H1 (cell line): Measurements from ENCODE around the gene PTPN5. TPM values are rescaled to one million over a fixed set of nuclear protein-coding genes. Genes with fewer than 3 reads are reported as not detected.

Experiments used
- BCL11A ChIP-seq, 2 experiments: IDR thresholded peaks; one replicate each; pipeline ENCODE4 v1.6.1; 2011; ENCODE audit warnings: low read depth in 2 of 2, low read length in 2 of 2, mild to moderate bottlenecking in 2 of 2
- CHD2 ChIP-seq: IDR thresholded peaks from 2 replicates; pipeline ENCODE4 v1.6.1; 2012; ENCODE audit warnings: low read length, improper control_type of control experiment
- POLR2A ChIP-seq, 2 experiments: IDR thresholded peaks; 1 replicate in 1 of 2; 2 replicates in 1 of 2; pipeline ENCODE4 v1.6.1; 2011; ENCODE audit warnings: low read depth in 2 of 2, low read length in 2 of 2, mild to moderate bottlenecking in 2 of 2; ENCODE audit errors: control extremely low read depth in 1 of 2
- SAP30 ChIP-seq: fragments of 300-600 bp; sonication (generic); IDR thresholded peaks from 2 replicates; pipeline ENCODE4 v1.7.1; 2012; ENCODE audit warnings: low read length, moderate library complexity, mild to moderate bottlenecking, inconsistent platforms; ENCODE audit not compliant: insufficient read depth, insufficient replicate concordance
- SIN3A ChIP-seq, 2 experiments: IDR thresholded peaks in 1 of 2; conservative IDR thresholded peaks in 1 of 2; 2 replicates each; pipeline ENCODE4 v1.6.1; 2011 to 2012; ENCODE audit warnings: low read length in 2 of 2, improper control_type of control experiment in 1 of 2, low read depth in 1 of 2, mild to moderate bottlenecking in 1 of 2
- TEAD4 ChIP-seq: IDR thresholded peaks from 2 replicates; pipeline ENCODE4 v1.6.1; 2012; ENCODE audit warnings: low read depth, low read length, inconsistent platforms, mixed read lengths
- polyA plus RNA-seq, 7 experiments: library from polyadenylated mRNA; depleted of rRNA in 3 of 7; stranded (reverse) in 5 of 7; unstranded in 2 of 7; fragments of >200 nt in 5 of 7; fragments of 200-250 nt in 2 of 7; gene quantifications; 1 replicate in 5 of 7; 2 replicates in 1 of 7; 4 replicates in 1 of 7; pipeline versions ENCODE4 v1.2.1 to v1.2.3, GENCODE V29; 2011 to 2013; ENCODE audit warnings: missing spikeins in 2 of 7, mixed read lengths in 2 of 7
- total RNA-seq: library from RNA; stranded (reverse); fragmentation: NEBNext Ultra II Directional; extraction: Animal tissue kit (Norgen Biotek cat#: 25700); gene quantifications from 2 replicates; pipeline ENCODE4 v1.2.1, GENCODE V29; 2021
- TF ChIP-seq, protein P1 (sequence below): IDR thresholded peaks from 2 replicates; pipeline ENCODE4 v1.6.1; 2012; ENCODE audit warnings: low read length, inconsistent platforms
- TF ChIP-seq, protein P2 (sequence below): fragments of 300-600 bp; sonication (generic); IDR thresholded peaks from 2 replicates; pipeline ENCODE4 v1.7.1; 2012; ENCODE audit warnings: low read length, moderate library complexity, mild to moderate bottlenecking, inconsistent platforms; ENCODE audit not compliant: insufficient replicate concordance

Gene PTPN5
- total and polyA plus RNA-seq, 2 of the 8 experiments (the other 6 are each of a cell fraction or from before 2014, with no cell fraction given): 8.4 to 12.9 TPM

DNA sequence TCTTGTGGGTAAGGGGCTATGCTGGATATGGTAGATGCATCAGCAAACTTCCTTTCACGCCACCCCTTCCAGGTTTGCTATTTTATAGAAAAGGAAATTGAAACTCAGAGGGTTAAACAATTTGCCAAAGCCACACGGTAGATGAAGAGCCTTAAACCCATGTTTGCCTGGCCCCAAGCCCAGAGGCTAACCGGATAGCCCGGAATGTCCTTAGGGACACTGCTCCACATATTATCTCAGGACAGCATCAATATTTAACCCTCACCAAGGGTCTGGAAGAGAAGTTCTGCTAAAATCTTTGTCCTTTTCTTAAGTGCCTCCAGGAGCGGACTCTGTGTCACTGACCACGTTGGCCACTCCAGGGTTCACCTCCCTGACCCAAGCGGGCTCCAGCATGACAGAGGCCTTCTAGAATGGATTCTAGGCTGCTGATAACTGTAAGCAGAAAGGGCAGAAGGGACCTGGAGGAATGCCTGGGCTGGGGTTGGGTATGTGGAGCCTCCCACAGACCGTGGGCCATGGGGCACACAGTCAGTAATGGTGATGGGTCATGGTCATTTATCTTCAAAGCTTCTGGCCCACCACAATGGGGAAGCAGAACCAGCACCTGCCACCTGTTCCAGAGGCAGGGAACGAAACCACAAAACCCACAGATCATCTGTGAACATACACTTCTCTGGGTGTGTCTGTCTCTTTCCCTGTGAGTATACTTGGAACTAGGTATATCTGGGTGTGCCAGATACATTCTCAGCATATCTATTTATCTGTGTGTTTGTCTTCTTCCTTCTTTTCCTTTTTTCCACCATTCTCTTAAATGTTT is 98.4 kb downstream of the PTPN5 start (continued):
- TF ChIP-seq SAP30: no peak
- no peak for TF ChIP-seq CHD2
- no peak for TF ChIP-seq SIN3A (conservative IDR thresholded peaks at IDR 0.05 in 1 of 2, IDR thresholded peaks at IDR 0.05 in 1 of 2; ENCODE audit: low read depth in 1 of 2, low read length in 2 of 2)
- TF ChIP-seq BCL11A (IDR thresholded peaks at IDR 0.05; ENCODE audit: low read depth in 2 of 2, low read length in 2 of 2): no peak
- TF ChIP-seq TEAD4: no peak
- TF ChIP-seq, protein P1, sequence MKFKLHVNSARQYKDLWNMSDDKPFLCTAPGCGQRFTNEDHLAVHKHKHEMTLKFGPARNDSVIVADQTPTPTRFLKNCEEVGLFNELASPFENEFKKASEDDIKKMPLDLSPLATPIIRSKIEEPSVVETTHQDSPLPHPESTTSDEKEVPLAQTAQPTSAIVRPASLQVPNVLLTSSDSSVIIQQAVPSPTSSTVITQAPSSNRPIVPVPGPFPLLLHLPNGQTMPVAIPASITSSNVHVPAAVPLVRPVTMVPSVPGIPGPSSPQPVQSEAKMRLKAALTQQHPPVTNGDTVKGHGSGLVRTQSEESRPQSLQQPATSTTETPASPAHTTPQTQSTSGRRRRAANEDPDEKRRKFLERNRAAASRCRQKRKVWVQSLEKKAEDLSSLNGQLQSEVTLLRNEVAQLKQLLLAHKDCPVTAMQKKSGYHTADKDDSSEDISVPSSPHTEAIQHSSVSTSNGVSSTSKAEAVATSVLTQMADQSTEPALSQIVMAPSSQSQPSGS: no peak
- TF ChIP-seq, protein P2, sequence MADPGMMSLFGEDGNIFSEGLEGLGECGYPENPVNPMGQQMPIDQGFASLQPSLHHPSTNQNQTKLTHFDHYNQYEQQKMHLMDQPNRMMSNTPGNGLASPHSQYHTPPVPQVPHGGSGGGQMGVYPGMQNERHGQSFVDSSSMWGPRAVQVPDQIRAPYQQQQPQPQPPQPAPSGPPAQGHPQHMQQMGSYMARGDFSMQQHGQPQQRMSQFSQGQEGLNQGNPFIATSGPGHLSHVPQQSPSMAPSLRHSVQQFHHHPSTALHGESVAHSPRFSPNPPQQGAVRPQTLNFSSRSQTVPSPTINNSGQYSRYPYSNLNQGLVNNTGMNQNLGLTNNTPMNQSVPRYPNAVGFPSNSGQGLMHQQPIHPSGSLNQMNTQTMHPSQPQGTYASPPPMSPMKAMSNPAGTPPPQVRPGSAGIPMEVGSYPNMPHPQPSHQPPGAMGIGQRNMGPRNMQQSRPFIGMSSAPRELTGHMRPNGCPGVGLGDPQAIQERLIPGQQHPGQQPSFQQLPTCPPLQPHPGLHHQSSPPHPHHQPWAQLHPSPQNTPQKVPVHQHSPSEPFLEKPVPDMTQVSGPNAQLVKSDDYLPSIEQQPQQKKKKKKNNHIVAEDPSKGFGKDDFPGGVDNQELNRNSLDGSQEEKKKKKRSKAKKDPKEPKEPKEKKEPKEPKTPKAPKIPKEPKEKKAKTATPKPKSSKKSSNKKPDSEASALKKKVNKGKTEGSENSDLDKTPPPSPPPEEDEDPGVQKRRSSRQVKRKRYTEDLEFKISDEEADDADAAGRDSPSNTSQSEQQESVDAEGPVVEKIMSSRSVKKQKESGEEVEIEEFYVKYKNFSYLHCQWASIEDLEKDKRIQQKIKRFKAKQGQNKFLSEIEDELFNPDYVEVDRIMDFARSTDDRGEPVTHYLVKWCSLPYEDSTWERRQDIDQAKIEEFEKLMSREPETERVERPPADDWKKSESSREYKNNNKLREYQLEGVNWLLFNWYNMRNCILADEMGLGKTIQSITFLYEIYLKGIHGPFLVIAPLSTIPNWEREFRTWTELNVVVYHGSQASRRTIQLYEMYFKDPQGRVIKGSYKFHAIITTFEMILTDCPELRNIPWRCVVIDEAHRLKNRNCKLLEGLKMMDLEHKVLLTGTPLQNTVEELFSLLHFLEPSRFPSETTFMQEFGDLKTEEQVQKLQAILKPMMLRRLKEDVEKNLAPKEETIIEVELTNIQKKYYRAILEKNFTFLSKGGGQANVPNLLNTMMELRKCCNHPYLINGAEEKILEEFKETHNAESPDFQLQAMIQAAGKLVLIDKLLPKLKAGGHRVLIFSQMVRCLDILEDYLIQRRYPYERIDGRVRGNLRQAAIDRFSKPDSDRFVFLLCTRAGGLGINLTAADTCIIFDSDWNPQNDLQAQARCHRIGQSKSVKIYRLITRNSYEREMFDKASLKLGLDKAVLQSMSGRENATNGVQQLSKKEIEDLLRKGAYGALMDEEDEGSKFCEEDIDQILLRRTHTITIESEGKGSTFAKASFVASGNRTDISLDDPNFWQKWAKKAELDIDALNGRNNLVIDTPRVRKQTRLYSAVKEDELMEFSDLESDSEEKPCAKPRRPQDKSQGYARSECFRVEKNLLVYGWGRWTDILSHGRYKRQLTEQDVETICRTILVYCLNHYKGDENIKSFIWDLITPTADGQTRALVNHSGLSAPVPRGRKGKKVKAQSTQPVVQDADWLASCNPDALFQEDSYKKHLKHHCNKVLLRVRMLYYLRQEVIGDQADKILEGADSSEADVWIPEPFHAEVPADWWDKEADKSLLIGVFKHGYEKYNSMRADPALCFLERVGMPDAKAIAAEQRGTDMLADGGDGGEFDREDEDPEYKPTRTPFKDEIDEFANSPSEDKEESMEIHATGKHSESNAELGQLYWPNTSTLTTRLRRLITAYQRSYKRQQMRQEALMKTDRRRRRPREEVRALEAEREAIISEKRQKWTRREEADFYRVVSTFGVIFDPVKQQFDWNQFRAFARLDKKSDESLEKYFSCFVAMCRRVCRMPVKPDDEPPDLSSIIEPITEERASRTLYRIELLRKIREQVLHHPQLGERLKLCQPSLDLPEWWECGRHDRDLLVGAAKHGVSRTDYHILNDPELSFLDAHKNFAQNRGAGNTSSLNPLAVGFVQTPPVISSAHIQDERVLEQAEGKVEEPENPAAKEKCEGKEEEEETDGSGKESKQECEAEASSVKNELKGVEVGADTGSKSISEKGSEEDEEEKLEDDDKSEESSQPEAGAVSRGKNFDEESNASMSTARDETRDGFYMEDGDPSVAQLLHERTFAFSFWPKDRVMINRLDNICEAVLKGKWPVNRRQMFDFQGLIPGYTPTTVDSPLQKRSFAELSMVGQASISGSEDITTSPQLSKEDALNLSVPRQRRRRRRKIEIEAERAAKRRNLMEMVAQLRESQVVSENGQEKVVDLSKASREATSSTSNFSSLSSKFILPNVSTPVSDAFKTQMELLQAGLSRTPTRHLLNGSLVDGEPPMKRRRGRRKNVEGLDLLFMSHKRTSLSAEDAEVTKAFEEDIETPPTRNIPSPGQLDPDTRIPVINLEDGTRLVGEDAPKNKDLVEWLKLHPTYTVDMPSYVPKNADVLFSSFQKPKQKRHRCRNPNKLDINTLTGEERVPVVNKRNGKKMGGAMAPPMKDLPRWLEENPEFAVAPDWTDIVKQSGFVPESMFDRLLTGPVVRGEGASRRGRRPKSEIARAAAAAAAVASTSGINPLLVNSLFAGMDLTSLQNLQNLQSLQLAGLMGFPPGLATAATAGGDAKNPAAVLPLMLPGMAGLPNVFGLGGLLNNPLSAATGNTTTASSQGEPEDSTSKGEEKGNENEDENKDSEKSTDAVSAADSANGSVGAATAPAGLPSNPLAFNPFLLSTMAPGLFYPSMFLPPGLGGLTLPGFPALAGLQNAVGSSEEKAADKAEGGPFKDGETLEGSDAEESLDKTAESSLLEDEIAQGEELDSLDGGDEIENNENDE: no peak
- TF ChIP-seq POLR2A (IDR thresholded peaks at IDR 0.05; ENCODE audit: control extremely low read depth in 1 of 2, low read depth in 2 of 2, low read length in 2 of 2): no peak
